ENCODE data around the gene CASK. TPM values are rescaled to one million over a fixed set of nuclear protein-coding genes. Genes with fewer than 3 reads are reported as not detected.
A peak's percentile ranks its signal among the peaks of the same experiment; 100 is the strongest.
"Not testable (repeated sequence)": the region's sequence is repeated elsewhere in the genome, so short reads cannot be mapped to it uniquely, and the experiment has no call there.

Gene CASK
- total RNA-seq, 1 donor from 2014 or later, result 33.7 TPM

DNA sequence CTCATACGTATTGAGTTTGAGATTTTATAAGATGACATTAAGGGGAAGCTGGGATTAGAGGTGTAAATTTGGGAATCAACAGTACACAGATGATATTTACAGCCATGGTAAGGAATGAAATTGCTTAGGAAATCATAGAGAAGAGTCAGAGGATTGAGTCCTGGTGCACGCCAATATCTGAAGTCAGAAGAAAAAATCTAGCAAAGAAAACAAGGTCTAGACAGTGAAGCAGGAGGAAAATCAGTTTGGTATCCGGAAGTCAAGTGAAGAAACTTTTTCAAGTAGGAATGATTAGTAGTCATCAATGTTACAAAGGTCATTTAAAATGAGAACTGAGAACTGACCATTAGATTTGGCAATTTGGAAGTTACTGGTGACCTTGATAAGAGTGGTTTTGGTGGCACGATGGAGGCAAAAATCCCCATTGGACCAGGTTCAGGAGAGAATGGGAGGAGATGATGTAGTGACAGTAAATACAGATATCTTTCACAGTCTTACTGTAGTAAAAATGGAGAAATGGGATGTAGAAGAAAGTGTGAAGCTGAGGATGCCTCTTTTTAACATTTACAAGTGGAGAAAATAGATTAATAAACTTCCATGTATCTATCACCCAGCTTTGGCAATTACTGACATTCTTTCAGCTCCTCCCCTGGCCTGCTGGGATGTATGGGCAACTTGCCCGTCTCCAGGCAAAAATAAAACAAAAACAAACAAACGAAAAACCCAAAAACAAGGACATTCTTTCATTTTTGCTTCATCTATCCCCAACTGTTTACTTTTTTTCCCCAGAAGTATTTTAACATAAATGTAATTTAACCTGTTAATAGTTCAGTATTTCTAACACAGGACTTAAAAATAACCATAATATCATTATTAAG is 245.9 kb downstream of the CASK start:
- no peaks in the 10 kb centered on the region for H3K36me3 ChIP-seq
- intact Hi-C loops (cut with DNase I), result no loop called here
- no peaks in the 10 kb centered on the region for H3K9me3 ChIP-seq
- no peak overlapping the region for H3K4me3 ChIP-seq
- DNase-seq (ENCODE audit: low spot score in 2 of 2), result no peak
- no peaks in the 10 kb centered on the region for H3K4me1 ChIP-seq
- TF ChIP-seq, protein P1, sequence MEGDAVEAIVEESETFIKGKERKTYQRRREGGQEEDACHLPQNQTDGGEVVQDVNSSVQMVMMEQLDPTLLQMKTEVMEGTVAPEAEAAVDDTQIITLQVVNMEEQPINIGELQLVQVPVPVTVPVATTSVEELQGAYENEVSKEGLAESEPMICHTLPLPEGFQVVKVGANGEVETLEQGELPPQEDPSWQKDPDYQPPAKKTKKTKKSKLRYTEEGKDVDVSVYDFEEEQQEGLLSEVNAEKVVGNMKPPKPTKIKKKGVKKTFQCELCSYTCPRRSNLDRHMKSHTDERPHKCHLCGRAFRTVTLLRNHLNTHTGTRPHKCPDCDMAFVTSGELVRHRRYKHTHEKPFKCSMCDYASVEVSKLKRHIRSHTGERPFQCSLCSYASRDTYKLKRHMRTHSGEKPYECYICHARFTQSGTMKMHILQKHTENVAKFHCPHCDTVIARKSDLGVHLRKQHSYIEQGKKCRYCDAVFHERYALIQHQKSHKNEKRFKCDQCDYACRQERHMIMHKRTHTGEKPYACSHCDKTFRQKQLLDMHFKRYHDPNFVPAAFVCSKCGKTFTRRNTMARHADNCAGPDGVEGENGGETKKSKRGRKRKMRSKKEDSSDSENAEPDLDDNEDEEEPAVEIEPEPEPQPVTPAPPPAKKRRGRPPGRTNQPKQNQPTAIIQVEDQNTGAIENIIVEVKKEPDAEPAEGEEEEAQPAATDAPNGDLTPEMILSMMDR (IDR thresholded peaks at IDR 0.05), result no peak
- peak overlapping the region in 1 of 2 donors; percentile 42 for H3K27ac ChIP-seq
- no peaks in the 10 kb centered on the region for H3K27me3 ChIP-seq

- H3K9me3 ChIP-seq; DNase-seq (ENCODE audit: low spot score in 2 of 2); H3K27me3 ChIP-seq; H3K36me3 ChIP-seq; intact Hi-C loops (cut with DNase I); H3K4me3 ChIP-seq; H3K4me1 ChIP-seq; H3K27ac ChIP-seq: not testable (repeated sequence)
These were observed 247.0 kb downstream of the CASK start for GRCh38 chrX:41676361-41676760.

DNA sequence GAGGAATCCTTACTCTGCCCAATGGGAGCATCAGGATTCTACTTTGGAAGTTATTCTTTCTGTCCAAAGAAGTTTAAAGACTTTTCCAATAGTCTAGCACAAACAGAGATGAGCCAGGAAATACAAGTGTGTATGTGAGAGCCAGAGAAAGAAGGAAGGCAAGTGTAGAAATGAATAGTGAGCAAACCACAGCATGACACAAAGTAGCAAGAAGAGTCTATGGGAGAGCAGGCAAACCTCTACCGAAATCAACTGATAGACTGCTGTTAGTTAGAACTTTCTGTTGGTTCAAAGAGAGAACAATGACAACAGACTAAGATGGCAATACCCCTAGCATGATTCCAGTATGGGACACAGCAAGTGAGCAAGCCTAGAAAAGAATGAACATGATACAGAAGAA is 250.7 kb downstream of the CASK start:
- H3K9me3 ChIP-seq, result no peaks in the 10 kb centered on the region
- no peak overlapping the region for H3K4me3 ChIP-seq
- no peak overlapping the region for H3K27ac ChIP-seq
- TF ChIP-seq, protein P1 (IDR thresholded peaks at IDR 0.05), result no peak
- no peaks in the 10 kb centered on the region for H3K36me3 ChIP-seq
- no peaks in the 10 kb centered on the region for H3K4me1 ChIP-seq
- H3K27me3 ChIP-seq, result no peaks in the 10 kb centered on the region
- intact Hi-C loops (cut with DNase I), result no loop called here
- DNase-seq (ENCODE audit: low spot score in 2 of 2), result no peak

DNA sequence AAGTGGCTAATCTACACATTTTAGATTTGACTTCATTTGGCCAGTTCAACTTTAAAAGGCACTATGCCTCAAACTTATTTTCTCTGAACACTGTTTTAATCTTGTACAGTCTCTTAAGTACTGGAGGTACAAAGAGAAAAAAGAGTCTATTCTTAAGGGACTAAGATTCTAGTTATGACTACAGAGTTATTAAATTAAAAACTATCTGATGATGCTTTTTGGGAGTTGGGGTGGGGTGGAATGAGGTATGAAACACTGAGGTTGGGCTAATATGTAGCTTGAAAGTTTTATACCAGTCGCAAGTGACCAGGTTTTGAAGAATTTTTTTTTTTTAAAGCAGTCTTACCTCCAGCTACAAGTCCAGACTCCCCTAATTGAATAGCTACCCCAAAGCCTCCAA is 252.3 kb downstream of the CASK start:
- no peak overlapping the region for H3K4me3 ChIP-seq
- intact Hi-C loops (cut with DNase I), result no loop called here
- H3K36me3 ChIP-seq, result no peaks in the 10 kb centered on the region
- no peak for DNase-seq (ENCODE audit: low spot score in 2 of 2)
- H3K27ac ChIP-seq, result no peak overlapping the region
- H3K9me3 ChIP-seq, result no peaks in the 10 kb centered on the region
- peaks cover 0 to 2% of the 10 kb centered on the region in 2 donors for H3K4me1 ChIP-seq
- H3K27me3 ChIP-seq, result no peaks in the 10 kb centered on the region
- TF ChIP-seq, protein P1 (IDR thresholded peaks at IDR 0.05), result no peak

- H3K9me3 ChIP-seq, result no peaks in the 10 kb centered on the region
- TF ChIP-seq, protein P1 (IDR thresholded peaks at IDR 0.05), result no peak
- no peaks in the 10 kb centered on the region for H3K27me3 ChIP-seq
- intact Hi-C loops (cut with DNase I), result no loop called here
- no peaks in the 10 kb centered on the region for H3K36me3 ChIP-seq
- DNase-seq (ENCODE audit: low spot score in 2 of 2), result no peak
- H3K4me1 ChIP-seq, result peaks cover 0 to 8% of the 10 kb centered on the region in 2 donors
- H3K27ac ChIP-seq, result no peak overlapping the region
- H3K4me3 ChIP-seq, result no peak overlapping the region
These were observed 253.2 kb downstream of the CASK start for GRCh38 chrX:41670112-41670511.

DNA sequence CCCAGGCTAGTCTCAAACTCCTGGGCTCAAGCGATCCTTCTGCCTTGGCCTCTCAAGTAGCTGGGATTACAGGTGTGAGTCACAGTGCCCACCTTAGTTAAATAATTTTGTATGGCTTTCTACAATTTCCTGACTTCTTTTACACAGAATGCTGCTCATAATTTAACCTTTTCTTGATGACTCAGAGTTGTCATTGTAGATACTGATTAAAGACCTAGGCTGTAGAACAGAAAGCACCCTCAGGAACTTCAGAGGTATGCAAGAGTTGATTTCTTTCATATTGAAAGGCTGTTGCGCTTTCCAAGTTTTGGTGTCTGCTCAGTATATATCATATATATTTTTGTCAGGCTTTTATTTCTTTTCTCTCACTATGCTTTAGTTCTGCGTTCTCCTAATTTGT is 255.7 kb downstream of the CASK start:
- Histone ChIP-seq H3K27me3 (no peaks in the 10 kb centered on the region), H3K36me3 (no peaks in the 10 kb centered on the region), H3K4me1 (peaks cover 0 to 24% of the 10 kb centered on the region in 2 donors), H3K27ac (no peak overlapping the region), H3K9me3 (no peaks in the 10 kb centered on the region), H3K4me3 (no peak overlapping the region)
- TF ChIP-seq, protein P1 (IDR thresholded peaks at IDR 0.05), result no peak
- intact Hi-C loops (cut with DNase I), result loop anchor here (10.0 kb wide), 1 partner anchor 223 kb away; the partner anchor contains the start of gene NYX
- DNase-seq (ENCODE audit: low spot score in 2 of 2), result no peak

Data from ascending aorta (tissue), 2 donors.